ENCODE data around the gene SRRM4.

Gene SRRM4

DNA sequence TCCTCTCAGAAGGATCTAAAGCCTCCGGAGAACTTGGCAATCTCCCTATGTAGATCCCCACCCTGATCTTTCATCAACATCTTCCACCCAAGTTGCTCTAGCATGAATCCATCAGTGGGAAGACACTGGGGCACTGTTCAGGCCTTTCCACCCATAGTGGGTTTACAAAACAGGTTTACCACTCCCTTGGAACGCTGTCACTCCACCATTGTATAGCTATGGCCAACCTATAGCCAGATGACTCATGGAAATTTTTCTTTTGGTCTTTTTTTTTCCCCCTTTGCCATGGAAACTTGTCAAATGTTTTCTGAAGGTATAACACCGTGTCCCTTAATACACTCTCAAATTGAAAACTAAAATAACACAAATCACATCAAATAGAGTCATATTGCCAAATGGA, 186.6 kb downstream of the SRRM4 start:
- DNase-seq (ENCODE audit: low read depth in 2 of 2): no peak

DNA sequence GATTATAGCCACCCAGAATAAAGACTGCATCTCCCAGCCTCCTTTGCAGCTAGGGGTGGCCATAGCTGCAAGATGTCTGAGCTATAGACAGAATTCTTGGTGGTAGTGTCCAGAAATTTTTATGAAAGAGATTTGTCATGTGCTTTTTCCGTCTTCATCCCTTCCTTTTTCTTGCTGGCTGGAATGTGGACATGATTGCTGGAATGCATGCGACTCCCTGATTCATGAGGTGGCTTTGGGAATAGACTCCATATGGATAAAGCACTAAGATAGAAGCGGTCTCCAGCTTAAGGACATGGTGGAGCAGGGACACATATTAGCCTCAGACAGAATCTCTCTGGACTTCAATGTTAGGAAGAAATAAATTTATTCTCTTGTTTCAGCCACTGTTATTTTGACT, 187.4 kb downstream of the SRRM4 start:
- DNase-seq (ENCODE audit: low read depth in 2 of 2): no peak

DNA sequence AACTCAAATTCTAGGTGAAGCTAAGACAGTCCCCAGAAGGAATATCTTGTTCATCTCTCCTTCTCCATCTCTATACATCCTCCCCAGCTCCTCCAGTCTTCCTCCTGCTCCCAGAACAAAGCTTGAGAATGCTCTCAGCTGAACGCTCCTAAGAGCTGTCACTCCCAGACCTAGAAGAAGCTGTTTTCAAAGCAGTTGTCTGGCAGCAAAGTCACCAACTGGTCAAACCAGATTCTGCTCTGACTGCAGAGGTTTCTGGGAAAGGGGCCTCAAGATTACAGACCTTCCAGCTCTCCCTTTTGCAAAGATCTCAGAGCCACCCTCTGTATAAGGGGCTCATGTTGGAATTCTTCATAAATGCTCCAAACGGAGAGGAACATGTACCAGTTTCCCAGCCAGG, 187.8 kb downstream of the SRRM4 start:
- no peak for DNase-seq (ENCODE audit: low read depth in 2 of 2)

DNA sequence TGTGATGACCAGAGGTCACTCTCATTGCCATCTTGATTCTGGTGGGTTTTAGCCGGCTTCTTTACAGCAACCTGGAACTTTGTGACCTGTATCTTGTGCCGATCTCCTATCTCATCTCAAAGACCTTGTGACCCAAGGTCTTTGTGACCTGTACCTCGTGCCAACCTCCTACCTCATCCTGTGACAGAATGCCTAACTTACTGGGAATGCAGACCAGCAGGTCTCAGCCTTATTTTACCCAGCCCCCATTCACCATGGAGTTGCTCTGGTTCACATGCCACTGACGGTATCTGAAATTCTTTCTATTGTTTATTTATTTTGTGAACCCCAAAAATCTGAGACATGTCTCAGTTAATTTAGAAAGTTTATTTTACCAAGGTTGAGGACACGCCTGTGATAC, 189.9 kb downstream of the SRRM4 start:
- DNase-seq (ENCODE audit: low read depth in 2 of 2): no peak

DNA sequence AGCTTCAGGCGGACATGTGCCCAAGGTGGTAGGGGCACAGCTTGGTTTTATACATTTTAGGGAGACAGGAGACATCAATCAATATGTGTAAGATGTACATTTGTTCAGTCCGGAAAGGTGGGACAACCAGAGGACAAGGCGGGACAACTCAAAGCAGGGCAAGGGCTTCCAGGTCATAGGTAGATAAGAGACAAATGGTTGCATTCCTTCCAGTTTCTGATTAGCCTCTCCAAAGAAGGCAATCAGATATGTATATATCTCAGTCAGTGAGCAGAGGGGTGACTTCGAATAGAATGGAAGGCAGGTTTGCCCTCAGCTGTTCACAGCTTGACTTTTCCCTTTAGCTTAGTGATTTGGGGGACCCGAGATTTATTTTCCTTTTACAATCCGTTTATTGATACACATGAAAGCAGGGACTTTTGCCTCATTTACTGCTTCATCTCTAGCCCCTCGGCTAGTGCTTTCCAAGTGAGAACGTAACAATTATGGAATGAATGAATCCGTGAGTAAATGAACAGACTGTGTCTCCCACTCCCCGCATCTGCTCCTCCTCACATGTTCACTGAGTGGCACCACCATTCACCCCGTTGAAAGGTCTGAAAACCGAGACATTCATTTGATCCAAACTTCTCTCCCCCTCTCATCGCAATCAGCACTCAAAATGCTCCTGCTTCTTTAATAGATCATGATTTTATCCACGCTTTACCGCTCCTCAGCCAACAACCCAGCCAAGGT, 190.5 kb downstream of the SRRM4 start:
- no peak for DNase-seq (ENCODE audit: low read depth in 2 of 2)

DNA sequence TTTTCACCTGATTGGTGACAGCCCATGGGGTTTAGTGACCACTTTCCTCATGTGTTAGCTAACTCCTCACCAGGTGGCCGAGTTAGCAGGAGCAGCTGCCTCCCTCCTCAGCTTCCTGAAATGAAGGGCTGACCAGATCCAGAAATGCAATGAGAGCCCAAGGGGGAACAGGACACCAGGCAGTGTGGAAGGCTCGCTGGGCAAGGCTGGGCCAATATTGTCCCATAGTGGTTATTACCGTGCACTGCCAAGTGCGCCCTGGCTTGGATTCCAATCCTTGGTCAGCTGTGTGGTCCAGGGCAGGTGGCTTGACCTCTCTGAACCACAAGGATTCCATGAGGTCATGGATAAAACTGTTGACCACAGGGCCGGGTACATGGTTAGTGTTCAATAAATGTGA, 193.7 kb downstream of the SRRM4 start:
- no peak for DNase-seq (ENCODE audit: low read depth in 2 of 2)

DNA sequence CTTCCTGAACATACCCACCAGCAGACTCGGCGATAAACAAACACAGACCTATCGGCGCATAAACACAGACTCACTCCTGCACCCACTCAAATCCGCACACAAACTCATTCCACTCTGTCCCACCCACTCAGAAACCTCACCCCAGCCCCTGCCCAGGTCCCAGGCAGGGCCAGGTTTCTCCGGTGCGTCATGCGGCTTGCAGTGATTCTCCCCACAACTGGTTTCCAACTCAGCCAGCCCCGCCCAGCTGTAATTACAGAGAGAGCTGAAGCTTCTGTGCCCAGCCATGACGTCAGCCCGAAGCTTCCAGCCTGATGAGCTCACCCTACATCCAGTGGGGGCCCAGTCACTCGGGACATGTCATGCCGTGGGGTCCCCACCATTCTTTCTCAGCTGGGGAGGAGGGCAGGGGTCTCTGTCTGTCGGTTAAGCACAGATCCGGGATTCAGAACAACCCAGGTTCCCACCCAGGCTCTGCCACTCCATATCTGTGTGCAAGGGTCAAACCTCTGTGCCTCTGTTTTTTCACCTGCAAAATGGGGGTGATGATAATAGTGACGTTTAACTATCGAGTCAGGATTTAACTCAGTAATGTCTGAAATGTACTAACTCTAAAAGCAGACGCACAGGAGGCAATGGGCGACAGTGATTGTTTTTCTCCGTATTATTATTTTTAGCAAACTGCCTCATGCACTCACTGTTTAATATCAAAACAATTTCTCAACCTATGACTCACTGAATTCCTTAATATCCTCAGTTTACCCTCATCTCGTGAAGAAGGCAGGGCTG, 195.1 kb downstream of the SRRM4 start:
- no peak for DNase-seq (ENCODE audit: low read depth in 2 of 2)

DNA sequence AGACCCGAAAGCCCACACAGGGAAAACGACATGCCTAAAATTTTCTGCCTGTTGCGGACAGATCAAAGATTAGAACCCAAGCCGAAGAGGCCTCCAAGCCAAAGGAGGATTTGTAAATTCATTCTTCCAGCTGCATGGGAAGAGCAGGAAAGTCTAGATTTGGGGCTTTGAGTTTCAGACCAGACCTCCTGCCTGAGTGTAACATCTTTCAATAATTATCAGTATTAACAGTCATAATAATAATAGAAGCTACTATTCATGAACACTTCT, 195.7 kb downstream of the SRRM4 start:
- no peak for DNase-seq (ENCODE audit: low read depth in 2 of 2)

DNA sequence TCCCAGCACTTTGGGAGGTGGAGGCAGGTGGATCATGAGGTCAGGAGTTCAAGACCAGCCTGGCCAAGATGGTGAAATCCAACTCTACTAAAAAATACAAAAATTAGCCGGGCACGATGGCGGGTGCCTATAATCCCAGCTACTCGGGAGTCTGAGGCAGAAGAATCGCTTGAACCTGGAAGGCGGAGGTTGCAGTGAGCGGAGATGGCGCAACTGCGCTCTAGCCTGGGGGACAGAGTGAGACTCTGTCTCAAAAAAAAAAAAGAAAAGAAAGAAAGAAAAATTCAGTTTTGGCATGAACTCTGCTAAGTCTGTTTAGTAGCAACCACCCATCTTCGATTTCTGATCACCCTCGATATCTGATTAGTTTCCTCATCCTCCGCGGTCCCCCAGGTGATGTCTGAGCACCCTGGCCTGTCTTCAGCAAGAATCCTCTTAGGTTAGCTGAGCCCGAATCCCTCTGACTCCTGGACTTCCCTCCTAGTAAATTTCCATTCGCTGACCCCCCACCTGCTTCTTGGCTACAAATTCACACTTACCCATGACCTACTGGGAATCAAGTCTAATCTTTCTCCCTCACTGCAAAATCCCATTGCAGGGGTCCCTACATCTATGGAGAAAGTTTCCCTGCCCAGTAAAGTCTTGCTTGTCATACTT, 196.5 kb downstream of the SRRM4 start:
- no peak for DNase-seq (ENCODE audit: low read depth in 2 of 2)

DNA sequence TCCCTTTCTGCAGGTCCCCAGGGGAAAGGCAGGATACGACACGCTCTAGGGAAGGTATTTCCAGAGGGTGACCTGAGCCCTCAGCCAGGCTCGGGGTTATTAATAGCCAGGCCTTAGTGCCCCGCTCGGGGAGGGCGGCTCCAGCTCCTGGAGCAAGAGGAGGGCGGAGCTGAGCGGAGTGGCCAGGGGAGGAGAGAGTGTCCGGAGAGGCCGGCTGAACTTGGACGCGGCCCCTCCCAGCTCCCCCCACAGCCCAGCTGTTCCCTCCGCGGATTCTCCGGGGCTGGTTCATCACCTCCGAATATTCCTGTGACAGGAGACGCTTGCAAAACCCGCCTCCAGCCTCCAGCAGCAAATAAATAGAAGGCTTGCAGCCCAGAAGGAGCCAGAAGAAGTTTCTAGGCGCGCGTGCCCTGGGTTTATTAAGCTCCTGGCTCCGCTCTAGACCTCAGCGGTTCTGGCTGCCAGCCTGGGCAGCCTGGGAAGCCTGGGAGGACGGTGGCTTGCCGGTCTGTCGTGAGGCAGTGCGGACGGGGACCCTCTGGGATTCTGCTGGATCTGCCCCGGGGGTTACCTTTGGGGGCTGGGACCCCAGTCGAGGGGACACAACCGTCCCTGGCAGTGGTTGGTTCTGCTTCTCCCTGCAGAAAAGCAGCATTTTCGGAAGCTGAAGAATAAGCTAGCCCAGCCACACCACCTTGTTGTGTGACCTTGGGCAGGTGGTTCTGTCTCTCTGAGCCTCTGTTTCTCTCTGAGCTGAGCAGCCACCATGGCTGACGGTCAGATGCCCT, 197.4 kb downstream of the SRRM4 start, which contains the start of gene HSPB8:
TSS of gene HSPB8 (plus strand) at position 388 of the 791 bp plus-strand sequence. CDS start at position 770, 382 bp downstream.
- DNase-seq (ENCODE audit: low read depth in 2 of 2): no peak

DNA sequence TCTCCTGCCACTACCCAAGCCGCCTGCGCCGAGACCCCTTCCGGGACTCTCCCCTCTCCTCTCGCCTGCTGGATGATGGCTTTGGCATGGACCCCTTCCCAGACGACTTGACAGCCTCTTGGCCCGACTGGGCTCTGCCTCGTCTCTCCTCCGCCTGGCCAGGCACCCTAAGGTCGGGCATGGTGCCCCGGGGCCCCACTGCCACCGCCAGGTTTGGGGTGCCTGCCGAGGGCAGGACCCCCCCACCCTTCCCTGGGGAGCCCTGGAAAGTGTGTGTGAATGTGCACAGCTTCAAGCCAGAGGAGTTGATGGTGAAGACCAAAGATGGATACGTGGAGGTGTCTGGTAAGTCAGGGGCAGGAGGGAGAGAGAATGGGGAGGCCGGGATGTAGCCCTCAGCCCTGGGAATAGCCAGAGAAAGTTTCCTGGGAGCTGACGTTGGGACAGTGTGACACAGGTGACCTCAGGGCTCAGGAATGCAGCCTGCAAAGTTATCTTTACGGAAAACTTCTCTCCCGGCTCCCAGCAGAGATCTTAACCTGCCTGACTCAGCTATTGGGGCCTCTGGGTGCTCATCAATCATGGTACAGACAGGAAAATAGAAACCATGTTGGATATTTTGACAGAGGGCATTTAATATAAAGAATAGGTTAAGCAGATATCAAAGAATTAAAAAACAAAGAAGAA, 198.1 kb downstream of the SRRM4 start:
- no peak for DNase-seq (ENCODE audit: low read depth in 2 of 2)

DNA sequence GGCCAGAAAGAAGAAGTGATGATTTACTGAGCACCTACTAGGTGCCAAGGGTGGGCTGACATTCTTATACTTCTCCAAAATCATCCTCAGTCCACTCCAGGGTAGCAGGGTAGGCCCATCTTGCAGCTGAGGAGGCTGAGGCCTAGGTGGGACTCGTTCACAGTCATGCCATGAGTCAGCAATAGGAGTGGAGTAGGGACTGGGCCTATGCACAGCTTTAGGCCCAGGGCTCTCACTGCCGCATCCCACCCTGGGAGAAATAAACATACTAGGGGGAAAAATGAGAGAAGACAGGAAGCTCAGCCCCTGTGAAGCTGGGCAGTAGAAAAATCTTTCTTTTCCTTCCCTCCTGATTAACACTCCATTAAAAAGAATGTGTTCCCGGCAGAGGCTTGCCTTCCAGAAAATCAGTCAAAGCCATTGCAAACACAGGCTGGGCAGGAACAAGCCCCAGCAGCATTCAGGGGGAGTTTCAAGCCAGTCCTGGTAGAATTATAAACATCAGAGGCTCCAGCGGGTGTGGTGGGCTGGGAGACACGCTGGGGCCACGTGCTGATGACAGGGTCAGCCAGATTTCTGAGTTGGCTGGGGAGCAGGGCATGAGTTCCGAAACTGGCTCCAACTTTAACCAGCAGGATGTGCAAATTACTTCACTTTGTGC, 199.2 kb downstream of the SRRM4 start:
- DNase-seq (ENCODE audit: low read depth in 2 of 2): no peak

DNA sequence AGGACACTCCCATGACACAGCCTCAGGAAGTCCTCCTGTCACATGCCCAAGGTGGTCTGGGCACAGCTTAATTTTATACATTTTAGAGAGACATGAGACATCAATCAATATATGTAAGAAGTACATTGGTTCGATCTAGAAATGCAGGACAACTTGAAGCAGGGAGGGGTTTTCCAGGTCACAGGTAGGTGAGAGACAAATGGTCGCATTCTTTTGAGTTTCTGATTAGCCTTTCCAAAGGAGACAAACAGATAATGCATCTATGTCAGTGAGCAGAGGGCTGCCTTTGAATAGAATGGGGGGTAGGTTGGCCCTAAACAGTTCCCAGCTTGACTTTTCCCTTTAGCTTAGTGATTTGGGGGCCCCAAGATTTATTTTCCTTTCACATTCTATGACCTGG, 199.9 kb downstream of the SRRM4 start:
- DNase-seq (ENCODE audit: low read depth in 2 of 2): no peak

DNA sequence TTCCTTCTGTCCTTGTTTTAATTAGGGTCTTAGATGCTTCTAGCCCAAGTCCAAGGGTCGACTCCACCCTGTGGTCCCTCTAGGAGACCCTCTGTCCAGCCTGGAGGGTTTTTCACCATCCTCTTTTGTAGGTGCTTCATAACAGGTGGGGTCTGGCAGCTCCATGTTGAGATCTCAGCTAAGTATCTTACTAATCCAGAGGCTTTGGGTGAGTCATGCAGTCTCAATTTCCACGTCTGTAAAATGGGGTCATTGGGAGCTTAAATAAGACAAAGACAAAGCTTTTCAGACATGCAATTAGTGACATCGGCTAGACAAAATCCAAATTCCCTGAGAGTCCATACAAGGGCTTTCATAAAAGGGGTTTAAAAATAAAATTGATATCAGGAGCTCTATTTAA, 200.6 kb downstream of the SRRM4 start:
- no peak for DNase-seq (ENCODE audit: low read depth in 2 of 2)

DNA sequence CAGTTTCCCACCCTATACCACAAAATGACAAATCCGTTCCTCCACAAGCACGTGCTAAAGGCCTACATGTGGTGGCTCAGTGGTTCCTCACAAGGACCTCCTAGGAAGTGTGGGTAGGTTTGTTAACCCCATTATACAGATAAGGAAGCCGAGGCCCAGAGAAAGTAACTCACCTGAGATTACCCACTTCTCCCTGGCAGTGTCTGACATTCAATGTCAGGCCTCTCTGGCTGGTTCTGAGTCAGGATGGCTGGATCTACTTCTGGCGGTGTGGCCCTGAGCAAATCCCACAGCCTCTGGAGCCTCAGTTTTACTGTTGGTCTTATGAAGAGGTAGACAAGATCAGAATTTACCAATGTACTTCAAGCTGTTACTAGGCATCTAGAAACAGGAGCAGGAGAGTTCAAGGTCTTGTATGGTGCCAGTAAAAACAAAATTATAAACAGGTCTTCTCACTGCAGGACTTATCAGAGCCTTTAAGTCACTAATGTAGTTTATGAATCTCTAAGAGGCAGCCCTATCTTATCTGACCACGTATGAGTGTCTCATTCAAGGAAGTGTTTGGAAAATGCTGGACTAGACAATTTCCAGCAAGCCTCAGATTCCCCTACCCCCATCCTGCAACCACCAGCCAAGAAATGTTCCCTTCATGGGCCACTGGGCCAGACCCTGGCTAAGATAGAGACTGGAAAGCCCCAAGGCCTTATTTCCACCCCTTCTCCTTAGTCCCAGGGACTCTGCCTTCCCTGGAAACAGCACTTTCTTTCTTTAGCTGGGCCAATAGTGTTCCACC, 201.6 kb downstream of the SRRM4 start:
- no peak for DNase-seq (ENCODE audit: low read depth in 2 of 2)

DNA sequence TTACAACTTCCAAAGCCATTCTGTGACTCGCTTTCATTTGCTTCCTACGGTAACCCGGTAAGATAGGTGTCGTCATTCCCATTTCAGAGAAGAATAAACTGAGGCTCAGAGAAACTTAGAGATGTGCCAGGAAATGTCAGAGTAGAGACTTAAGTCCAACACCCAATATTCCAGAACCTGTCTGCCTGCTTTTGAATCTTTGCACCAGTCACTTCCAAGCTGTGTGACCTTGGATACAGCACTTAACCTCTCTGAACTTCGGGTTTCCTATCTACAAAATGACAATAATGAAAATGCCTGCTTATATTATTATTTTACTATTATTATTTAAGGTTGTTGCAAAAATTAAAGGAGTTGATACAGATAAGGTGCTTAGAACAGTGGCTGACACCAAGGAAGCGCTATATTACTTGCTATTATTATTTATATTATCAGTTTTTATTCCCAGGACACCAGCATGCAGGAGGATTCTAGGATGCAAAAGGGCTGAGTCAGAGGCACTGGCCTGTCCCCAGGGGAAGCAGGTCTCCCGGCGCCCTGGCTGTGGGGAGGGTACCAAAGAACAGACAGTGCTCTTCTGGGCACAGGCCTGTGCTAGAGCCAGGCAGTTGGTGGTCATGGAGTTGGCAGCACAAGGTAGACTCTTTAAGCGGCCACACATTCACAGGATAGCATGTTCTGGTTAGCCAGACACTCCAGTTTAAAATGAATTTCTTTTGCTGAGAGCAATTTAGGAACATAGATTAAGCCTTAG, 202.8 kb downstream of the SRRM4 start:
- no peak for DNase-seq (ENCODE audit: low read depth in 2 of 2)

DNA sequence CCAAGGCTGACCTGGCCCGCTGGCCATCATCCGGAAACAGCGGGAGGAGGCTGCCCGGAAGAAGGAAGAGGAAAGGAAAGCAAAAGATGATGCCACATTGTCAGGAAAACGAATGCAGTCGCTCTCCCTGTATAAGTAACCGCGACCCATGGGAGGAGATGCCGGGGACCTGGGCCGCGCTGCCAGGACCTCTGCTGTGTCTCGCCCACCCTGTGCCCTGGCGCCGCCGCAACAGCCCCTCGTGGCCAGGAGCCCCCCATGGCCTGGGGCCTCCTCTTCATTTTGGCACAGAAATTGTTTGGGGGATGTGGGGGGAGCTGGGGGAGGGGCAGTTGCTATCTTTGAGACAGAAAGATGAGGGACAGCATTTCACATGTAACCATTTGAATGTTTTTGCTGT, 213.9 kb downstream of the SRRM4 start:
- no peak for DNase-seq (ENCODE audit: low read depth in 2 of 2)

DNA sequence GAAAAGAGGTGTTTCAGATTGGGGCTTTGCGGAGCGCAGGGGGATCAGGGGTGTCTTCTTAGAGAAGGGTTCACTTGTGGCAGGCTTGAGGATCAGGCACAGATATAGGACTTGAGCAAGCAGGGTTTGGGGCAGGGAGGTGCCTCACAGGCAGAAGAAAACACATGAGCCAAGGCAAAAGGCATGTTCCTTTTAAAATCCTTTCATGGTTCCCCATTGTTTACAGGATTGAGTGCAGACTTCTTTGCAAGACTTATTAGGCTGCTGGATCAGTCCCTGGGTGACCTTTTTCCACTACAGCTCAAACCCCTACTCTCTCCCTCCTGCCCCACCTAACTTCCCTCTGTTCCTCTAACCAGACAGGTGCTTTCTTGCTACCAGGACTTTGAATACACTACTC, 217.1 kb downstream of the SRRM4 start:
- DNase-seq (ENCODE audit: low read depth in 2 of 2): no peak

DNA sequence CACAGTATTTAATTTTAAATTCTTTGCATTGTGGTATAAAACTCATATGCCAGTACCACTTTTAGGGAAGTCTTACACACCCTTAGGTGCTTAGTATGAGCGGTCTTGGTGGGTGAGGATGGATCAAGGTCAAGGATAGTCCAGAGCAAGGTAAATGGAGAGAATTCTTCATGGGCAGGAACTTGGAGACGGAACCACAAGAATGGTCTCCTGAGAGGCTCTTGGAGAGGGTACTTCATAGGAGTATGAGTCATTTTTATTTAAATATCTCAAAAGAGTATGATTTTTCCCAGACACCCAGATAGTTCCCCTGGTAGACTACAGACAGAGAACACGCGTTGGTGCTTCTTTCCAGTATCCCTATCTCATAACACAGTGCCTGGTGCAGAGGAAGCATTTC, 219.3 kb downstream of the SRRM4 start:
- no peak for DNase-seq (ENCODE audit: low read depth in 2 of 2)
